Tibial nerve (tissue), 4 donors: ENCODE results near the gene WDR76. TPM values are rescaled to one million over a fixed set of nuclear protein-coding genes. Genes with fewer than 3 reads are reported as not detected.

ENCODE experiments used
- DNase-seq, 2 donors: peaks; one replicate each; pipeline ENCODE4 v3.0.0-alpha.2; 2019; ENCODE audit warnings: low spot score in 2 of 2
- H3K27ac ChIP-seq, 4 donors: fragments of 200-600 bp; sonication (generic) in 3 of 4; one replicate each; pipeline ENCODE4 v1.5.1; 2017 to 2019; ENCODE audit warnings: mild to moderate bottlenecking in 1 of 4
- H3K27me3 ChIP-seq, 2 donors: fragments of 200-600 bp; sonication (generic) in 1 of 2; one replicate each; pipeline versions ENCODE4 v1.5.1 to v1.6.0; 2017 to 2019
- H3K36me3 ChIP-seq, 3 donors: fragments of 200-600 bp; sonication (generic); one replicate each; pipeline ENCODE4 v1.5.1; 2018 to 2019
- H3K4me1 ChIP-seq, 4 donors: fragments of 200-600 bp; sonication (generic) in 3 of 4; one replicate each; pipeline ENCODE4 v1.5.1; 2017 to 2019
- H3K4me3 ChIP-seq, 4 donors: fragments of 200-600 bp; sonication (generic) in 3 of 4; one replicate each; pipeline ENCODE4 v1.5.1; 2017 to 2019; ENCODE audit warnings: mild to moderate bottlenecking in 1 of 4, moderate library complexity in 1 of 4
- H3K9me3 ChIP-seq, 4 donors: fragments of 200-600 bp; sonication (generic) in 3 of 4; one replicate each; pipeline ENCODE4 v1.5.1; 2017 to 2019
- CTCF ChIP-seq, 5 experiments: fragments of 200-600 bp in 3 of 5; fragments of 450-650 bp in 2 of 5; sonication (generic) in 3 of 5; IDR thresholded peaks; one replicate each; pipeline ENCODE4 v1.5.1; 2016 to 2019; ENCODE audit warnings: antibody characterized with exemption in 5 of 5, mild to moderate bottlenecking in 3 of 5, moderate library complexity in 2 of 5
- EP300 ChIP-seq, 2 donors: sonication (generic); formaldehyde crosslinking; IDR thresholded peaks; one replicate each; pipeline ENCODE4 v1.6.1; 2017; ENCODE audit warnings: antibody characterized with exemption in 2 of 2, mild to moderate bottlenecking in 1 of 2
- POLR2A ChIP-seq, 2 donors: fragments of 450-650 bp; IDR thresholded peaks; one replicate each; pipeline ENCODE4 v1.6.1; 2017; ENCODE audit warnings: antibody characterized with exemption in 2 of 2, mild to moderate bottlenecking in 2 of 2, moderate library complexity in 2 of 2
- WGBS, 2 donors: methylation state at CpG; one replicate each; pipeline ENCODE4 v1.1.5; 2018; 5-methylcytosine and 5-hydroxymethylcytosine counted together
- total RNA-seq, 4 donors: library from RNA; depleted of rRNA; stranded (reverse); fragments of >200 nt; gene quantifications; one replicate each; pipeline ENCODE4 v1.1.0, GENCODE V29; 2016

The WDR76 gene
- total RNA-seq, 4 donors from 2014 or later = 2.7 to 7.5 (median 2.9) TPM

- Histone ChIP-seq H3K27ac (peak overlapping the region in 2 of 4 donors; percentile 41 to 100), H3K9me3 (no peaks in the 10 kb centered on the region), H3K27me3 (no peaks in the 10 kb centered on the region), H3K4me3 (no peak overlapping the region), H3K36me3 (peaks cover 0 to 63% (median 12%) of the 10 kb centered on the region in 3 donors), H3K4me1 (peaks cover 0 to 76% (median 32%) of the 10 kb centered on the region in 4 donors)
- no peak for DNase-seq
- WGBS, 2 donors = 76 to 84% methylated on average over 2 of the region's 2 CpGs
- no peak for TF ChIP-seq POLR2A (IDR thresholded peaks at IDR 0.05)
- TF ChIP-seq EP300 (IDR thresholded peaks at IDR 0.05) = no peak
- TF ChIP-seq CTCF (IDR thresholded peaks at IDR 0.05) = no peak
These were observed 31.6 kb upstream of the WDR76 start for GRCh38 chr15:43795197-43795596.

GRCh38 chr15:43795997-43796396 is 30.8 kb upstream of the WDR76 start:
- Histone ChIP-seq H3K27ac (no peak overlapping the region), H3K36me3 (peaks cover 0 to 63% (median 12%) of the 10 kb centered on the region in 3 donors)

GRCh38 chr15:43796566-43796965 is 30.2 kb upstream of the WDR76 start:
- Histone ChIP-seq H3K9me3 (no peaks in the 10 kb centered on the region), H3K4me1 (peaks cover 0 to 80% (median 35%) of the 10 kb centered on the region in 4 donors), H3K27ac (no peak overlapping the region), H3K36me3 (peaks cover 0 to 64% (median 12%) of the 10 kb centered on the region in 3 donors), H3K4me3 (no peak overlapping the region), H3K27me3 (no peaks in the 10 kb centered on the region)
- TF ChIP-seq EP300 (IDR thresholded peaks at IDR 0.05) (no peak), CTCF (IDR thresholded peaks at IDR 0.05) (no peak), POLR2A (IDR thresholded peaks at IDR 0.05) (no peak)
- 82 to 84% methylated on average over 3 of the region's 3 CpGs for WGBS, 2 donors
- no peak for DNase-seq

More at GRCh38 chr15:43795997-43796396, 30.8 kb upstream of the WDR76 start:
- DNase-seq = no peak
- Histone ChIP-seq H3K27me3 (no peaks in the 10 kb centered on the region), H3K9me3 (no peaks in the 10 kb centered on the region), H3K4me3 (no peak overlapping the region), H3K4me1 (peaks cover 0 to 78% (median 32%) of the 10 kb centered on the region in 4 donors)
- TF ChIP-seq POLR2A (IDR thresholded peaks at IDR 0.05) (no peak), CTCF (IDR thresholded peaks at IDR 0.05) (no peak), EP300 (IDR thresholded peaks at IDR 0.05) (no peak)

- Histone ChIP-seq H3K9me3 (no peaks in the 10 kb centered on the region), H3K4me3 (no peak overlapping the region), H3K27ac (peak overlapping the region; percentile 83 to 98 (median 95)), H3K4me1 (peaks cover 0 to 68% (median 23%) of the 10 kb centered on the region in 4 donors), H3K27me3 (no peaks in the 10 kb centered on the region), H3K36me3 (peaks cover 4 to 81% (median 12%) of the 10 kb centered on the region in 3 donors)
- WGBS, 2 donors = 86 to 87% methylated on average over 16 of the region's 16 CpGs
- no peak for DNase-seq
- no peak for TF ChIP-seq POLR2A (IDR thresholded peaks at IDR 0.05)
- TF ChIP-seq EP300 (IDR thresholded peaks at IDR 0.05) = no peak
- TF ChIP-seq CTCF (IDR thresholded peaks at IDR 0.05) = no peak
These were observed 27.4 kb upstream of the WDR76 start for GRCh38 chr15:43799209-43799944.

GRCh38 chr15:43799945-43800285 is 26.9 kb upstream of the WDR76 start, which contains the start of gene SERINC4:
TSS of gene SERINC4 (minus strand) at chr15:43800220. CDS start at chr15:43799986, 234 bp downstream.
- 82 to 88% methylated on average over 6 to 8 of the region's 8 CpGs for WGBS, 2 donors
- Histone ChIP-seq H3K27ac (peak within 1 kb of the TSS; percentile 83 to 98 (median 95)), H3K4me1 (peaks cover 0 to 62% (median 18%) of the 10 kb centered on the region in 4 donors), H3K36me3 (peaks cover 4 to 81% (median 17%) of the 10 kb centered on the region in 3 donors), H3K9me3 (no peaks in the 10 kb centered on the region), H3K4me3 (peak within 1 kb of the TSS; percentile 65 to 85 (median 72)), H3K27me3 (no peaks in the 10 kb centered on the region)
- no peak for DNase-seq
- TF ChIP-seq CTCF (IDR thresholded peaks at IDR 0.05) = no peak
- TF ChIP-seq EP300 (IDR thresholded peaks at IDR 0.05) = no peak
- no peak for TF ChIP-seq POLR2A (IDR thresholded peaks at IDR 0.05)
